Measurements from ENCODE around the gene SLC25A25. TPM values are rescaled to one million over a fixed set of nuclear protein-coding genes. Genes with fewer than 3 reads are reported as not detected.

SLC25A25 gene
- total RNA-seq, 2 donors from 2014 or later, result 30.1 to 33.9 TPM

GRCh38 chr9:128057724-128058409 lies 10.2 kb upstream of the SLC25A25 start:
- ATAC-seq (ENCODE audit: insufficient number of reproducible peaks, low FRiP score, low read depth) (no peak), DNase-seq (ENCODE audit: low spot score) (no peak)
- Histone ChIP-seq H3K27ac (no peak overlapping the region), H3K36me3 (peaks cover 5% of the 10 kb centered on the region), H3K4me3 (no peak overlapping the region), H3K4me1 (ENCODE audit: control insufficient read depth in 1 of 2, low read depth in 2 of 2) (peaks cover 10 to 14% of the 10 kb centered on the region in 2 donors), H3K27me3 (replicated peaks; ENCODE audit: insufficient read depth) (no peaks in the 10 kb centered on the region), H3K9me3 (no peaks in the 10 kb centered on the region)
- TF ChIP-seq CTCF (IDR thresholded peaks at IDR 0.05), result no peak

GRCh38 chr9:128059365-128059983 lies 8.6 kb upstream of the SLC25A25 start:
- no peaks in the 10 kb centered on the region for H3K9me3 ChIP-seq
- H3K4me3 ChIP-seq, result no peak overlapping the region
- H3K27ac ChIP-seq, result no peak overlapping the region
- DNase-seq (ENCODE audit: low spot score) (no peak), ATAC-seq (ENCODE audit: insufficient number of reproducible peaks, low FRiP score, low read depth) (no peak)
- TF ChIP-seq CTCF (IDR thresholded peaks at IDR 0.05), result no peak
- H3K4me1 ChIP-seq (ENCODE audit: control insufficient read depth in 1 of 2, low read depth in 2 of 2), result peaks cover 10 to 14% of the 10 kb centered on the region in 2 donors
- no peaks in the 10 kb centered on the region for H3K27me3 ChIP-seq (replicated peaks; ENCODE audit: insufficient read depth)
- H3K36me3 ChIP-seq, result peaks cover 6% of the 10 kb centered on the region

GRCh38 chr9:128061275-128061960 lies 6.6 kb upstream of the SLC25A25 start:
- DNase-seq (ENCODE audit: low spot score), result no peak
- H3K9me3 ChIP-seq, result no peaks in the 10 kb centered on the region
- peaks cover 9 to 16% of the 10 kb centered on the region in 2 donors for H3K4me1 ChIP-seq (ENCODE audit: control insufficient read depth in 1 of 2, low read depth in 2 of 2)
- no peak for ATAC-seq (ENCODE audit: insufficient number of reproducible peaks, low FRiP score, low read depth)
- H3K4me3 ChIP-seq, result no peak overlapping the region
- H3K27me3 ChIP-seq (replicated peaks; ENCODE audit: insufficient read depth), result no peaks in the 10 kb centered on the region
- no peak overlapping the region for H3K27ac ChIP-seq
- peaks cover 6% of the 10 kb centered on the region for H3K36me3 ChIP-seq
- TF ChIP-seq CTCF (IDR thresholded peaks at IDR 0.05), result no peak

- H3K4me1 ChIP-seq (ENCODE audit: control insufficient read depth in 1 of 2, low read depth in 2 of 2), result peaks cover 14 to 20% of the 10 kb centered on the region in 2 donors
- H3K27ac ChIP-seq, result no peak overlapping the region
These were observed 5.8 kb upstream of the SLC25A25 start for GRCh38 chr9:128062279-128062678.

More at GRCh38 chr9:128062279-128062678, 5.8 kb upstream of the SLC25A25 start:
- ATAC-seq (ENCODE audit: insufficient number of reproducible peaks, low FRiP score, low read depth) (no peak), DNase-seq (ENCODE audit: low spot score) (no peak)
- H3K4me3 ChIP-seq, result no peak overlapping the region
- TF ChIP-seq CTCF (IDR thresholded peaks at IDR 0.05), result no peak
- peaks cover 6% of the 10 kb centered on the region for H3K36me3 ChIP-seq
- no peaks in the 10 kb centered on the region for H3K27me3 ChIP-seq (replicated peaks; ENCODE audit: insufficient read depth)
- H3K9me3 ChIP-seq, result no peaks in the 10 kb centered on the region
